NB4 (cell line): ENCODE results near the gene VEPH1.

Source experiments
- DNase-seq: peaks from one replicate; pipeline ENCODE4 v3.0.0; 2010; ENCODE audit warnings: low read depth
- H3K4me3 ChIP-seq: one replicate; pipeline ENCODE4 v1.5.1; 2011; ENCODE audit warnings: mild to moderate bottlenecking, low read depth, low read length, moderate library complexity
- MYC ChIP-seq: IDR thresholded peaks from 2 replicates; pipeline ENCODE4 v1.6.1; 2011; ENCODE audit warnings: low read depth, low read length
- POLR2A ChIP-seq: IDR thresholded peaks from 2 replicates; pipeline ENCODE4 v1.6.1; 2011; ENCODE audit warnings: mild to moderate bottlenecking; ENCODE audit not compliant: insufficient read length; ENCODE audit errors: extremely low read depth
- TF ChIP-seq, protein P1 (sequence below): IDR thresholded peaks from 2 replicates; pipeline ENCODE4 v1.6.1; 2011; ENCODE audit warnings: low read depth, low read length
- TF ChIP-seq, protein P2 (sequence below): IDR thresholded peaks from one replicate; pipeline ENCODE4 v1.5.1; 2012; ENCODE audit warnings: low read depth, low read length

VEPH1 gene

DNA sequence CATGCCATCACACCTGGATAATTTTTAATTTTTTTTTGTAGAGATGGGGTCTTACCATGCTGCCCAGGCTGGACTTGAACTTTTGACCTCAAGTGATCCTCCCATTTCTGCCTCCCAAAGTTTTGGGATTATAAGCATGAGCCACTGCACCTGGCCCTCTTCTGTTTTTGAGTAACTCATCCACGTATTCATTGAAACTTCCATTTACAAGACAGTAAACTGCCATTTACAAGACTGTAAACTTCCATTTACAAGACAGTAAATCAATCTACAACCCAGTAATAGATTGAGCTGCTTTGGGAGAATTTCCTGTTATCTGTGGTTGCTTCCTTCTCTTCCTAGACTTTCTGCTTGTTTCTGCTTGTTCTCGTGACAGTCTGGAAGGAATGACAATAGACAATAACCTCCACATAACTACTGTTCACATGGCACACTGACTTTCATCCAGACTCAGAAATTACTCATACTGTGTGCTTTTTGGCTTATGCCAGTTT, 228.5 kb downstream of the VEPH1 start:
- H3K4me3 ChIP-seq, result no peak overlapping the region
- TF ChIP-seq MYC, result no peak
- TF ChIP-seq, protein P1, sequence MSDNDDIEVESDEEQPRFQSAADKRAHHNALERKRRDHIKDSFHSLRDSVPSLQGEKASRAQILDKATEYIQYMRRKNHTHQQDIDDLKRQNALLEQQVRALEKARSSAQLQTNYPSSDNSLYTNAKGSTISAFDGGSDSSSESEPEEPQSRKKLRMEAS, result no peak
- TF ChIP-seq, protein P2, sequence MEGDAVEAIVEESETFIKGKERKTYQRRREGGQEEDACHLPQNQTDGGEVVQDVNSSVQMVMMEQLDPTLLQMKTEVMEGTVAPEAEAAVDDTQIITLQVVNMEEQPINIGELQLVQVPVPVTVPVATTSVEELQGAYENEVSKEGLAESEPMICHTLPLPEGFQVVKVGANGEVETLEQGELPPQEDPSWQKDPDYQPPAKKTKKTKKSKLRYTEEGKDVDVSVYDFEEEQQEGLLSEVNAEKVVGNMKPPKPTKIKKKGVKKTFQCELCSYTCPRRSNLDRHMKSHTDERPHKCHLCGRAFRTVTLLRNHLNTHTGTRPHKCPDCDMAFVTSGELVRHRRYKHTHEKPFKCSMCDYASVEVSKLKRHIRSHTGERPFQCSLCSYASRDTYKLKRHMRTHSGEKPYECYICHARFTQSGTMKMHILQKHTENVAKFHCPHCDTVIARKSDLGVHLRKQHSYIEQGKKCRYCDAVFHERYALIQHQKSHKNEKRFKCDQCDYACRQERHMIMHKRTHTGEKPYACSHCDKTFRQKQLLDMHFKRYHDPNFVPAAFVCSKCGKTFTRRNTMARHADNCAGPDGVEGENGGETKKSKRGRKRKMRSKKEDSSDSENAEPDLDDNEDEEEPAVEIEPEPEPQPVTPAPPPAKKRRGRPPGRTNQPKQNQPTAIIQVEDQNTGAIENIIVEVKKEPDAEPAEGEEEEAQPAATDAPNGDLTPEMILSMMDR, result no peak
- TF ChIP-seq POLR2A, result no peak
- no peak for DNase-seq

DNA sequence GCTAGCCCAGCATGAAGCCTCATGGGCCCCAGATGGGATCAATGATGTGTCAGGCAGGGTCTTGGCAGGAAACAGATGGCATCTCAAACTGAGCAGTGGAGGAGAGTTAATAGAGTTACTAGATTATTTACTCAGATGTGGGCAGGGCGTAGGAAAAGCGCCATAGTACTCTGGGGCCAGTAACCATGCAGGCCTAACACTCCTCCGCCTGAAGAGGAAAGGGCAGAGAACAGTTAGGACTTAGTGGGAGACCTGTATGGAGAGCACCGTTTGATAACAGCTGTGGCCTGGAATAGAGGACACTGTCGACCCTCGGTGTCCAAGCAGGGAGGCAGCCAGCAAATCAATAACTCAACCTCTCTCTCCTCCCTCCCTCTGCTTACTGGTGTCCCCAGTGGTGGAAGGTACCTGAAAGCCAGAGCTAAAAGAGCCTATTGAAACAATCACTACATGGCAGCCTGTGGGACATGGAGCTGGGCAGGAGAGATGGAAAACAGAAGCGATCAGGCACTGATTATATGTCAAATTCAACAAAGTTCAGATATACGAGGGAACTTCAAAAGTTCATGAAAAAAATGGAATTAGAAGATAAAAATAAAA, 231.8 kb downstream of the VEPH1 start:
- H3K4me3 ChIP-seq, result no peak overlapping the region
- no peak for DNase-seq
- TF ChIP-seq MYC, result no peak
- TF ChIP-seq POLR2A, result no peak
- TF ChIP-seq, protein P2, result no peak
- TF ChIP-seq, protein P1, result no peak

DNA sequence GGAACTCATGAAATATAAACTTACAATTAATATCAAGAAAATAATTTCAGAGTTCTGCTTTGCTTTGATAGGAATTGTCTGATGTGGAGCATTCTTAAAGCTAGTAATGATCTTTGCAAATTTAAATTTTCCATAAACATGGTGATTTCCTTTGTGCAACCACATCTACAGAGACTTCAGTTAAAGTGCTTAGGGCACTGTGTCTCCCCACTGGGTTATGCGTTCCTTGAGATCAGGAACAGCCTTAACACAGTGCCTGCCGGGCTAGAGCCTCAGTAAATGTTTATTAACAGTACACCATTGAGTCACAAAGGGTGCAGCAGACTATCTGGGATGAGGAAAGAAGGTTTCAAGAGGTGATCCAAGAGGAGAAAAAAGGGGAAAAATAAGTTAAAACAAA, 235.2 kb downstream of the VEPH1 start:
- TF ChIP-seq MYC, result no peak
- no peak for TF ChIP-seq POLR2A
- TF ChIP-seq, protein P2, result no peak
- TF ChIP-seq, protein P1, result no peak
- no peak overlapping the region for H3K4me3 ChIP-seq

DNA sequence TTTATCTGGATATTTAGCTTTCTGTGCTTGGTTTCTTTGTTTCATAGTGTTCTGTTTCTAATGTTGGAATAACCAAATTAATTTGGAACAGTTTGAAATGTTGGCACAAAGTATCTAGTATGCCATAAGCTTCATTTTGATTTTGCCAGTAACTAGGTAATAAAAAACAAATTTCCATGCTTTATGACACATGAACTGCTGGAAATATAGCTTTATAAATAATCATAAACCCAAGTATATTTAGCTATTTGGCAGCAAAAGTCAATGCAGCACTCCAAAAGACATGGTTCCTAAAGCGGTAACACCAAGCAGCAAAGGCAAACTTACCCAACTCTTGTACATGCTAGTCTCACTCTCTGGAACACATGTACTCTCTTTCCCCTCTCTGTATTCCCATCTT, 237.3 kb downstream of the VEPH1 start:
- H3K4me3 ChIP-seq, result no peak overlapping the region
- TF ChIP-seq, protein P1, result no peak
- TF ChIP-seq, protein P2, result no peak
- TF ChIP-seq POLR2A (no peak), MYC (no peak)
- DNase-seq, result no peak

More for the DNA sequence above, 235.2 kb downstream of the VEPH1 start:
- DNase-seq, result no peak

DNA sequence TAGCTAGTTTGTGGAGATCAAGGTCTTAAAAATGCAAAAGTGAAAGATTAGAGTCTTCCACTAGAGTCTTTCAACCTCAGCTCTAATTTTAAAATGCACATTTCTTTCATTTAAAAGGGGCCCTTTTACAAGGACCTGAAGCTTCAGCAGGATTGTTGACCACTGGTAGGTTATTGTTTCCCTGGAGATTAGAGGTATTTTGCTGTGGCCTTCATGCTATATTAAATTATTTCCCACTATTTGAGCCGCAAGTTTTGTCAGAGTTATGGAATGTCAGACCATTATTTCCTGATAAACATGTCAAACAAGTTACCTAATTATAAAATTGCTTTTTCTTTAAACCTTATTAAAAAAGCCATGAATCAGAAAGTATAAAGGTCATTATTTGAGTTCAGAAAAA, 240.2 kb downstream of the VEPH1 start:
- no peak overlapping the region for H3K4me3 ChIP-seq
- TF ChIP-seq, protein P1, result no peak
- no peak for TF ChIP-seq POLR2A
- DNase-seq, result no peak

DNA sequence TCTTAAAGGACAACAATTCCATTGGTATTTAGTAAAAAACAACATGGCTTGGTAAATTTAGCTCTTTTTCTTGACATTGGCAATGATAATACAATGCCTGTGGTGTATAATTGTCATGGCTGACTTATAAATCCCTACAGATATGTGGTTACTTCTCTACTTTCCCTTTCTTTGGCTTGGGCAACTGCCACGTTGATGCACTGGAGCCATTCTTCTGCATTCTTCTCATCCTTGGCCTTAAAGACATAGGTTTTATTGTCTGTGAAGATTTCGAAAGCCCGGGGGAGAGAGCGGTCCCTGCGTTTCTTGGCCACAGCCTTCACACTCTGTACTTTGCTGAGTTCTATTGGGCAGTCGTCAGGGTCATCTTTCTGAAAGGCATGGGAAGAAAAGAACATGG, 242.2 kb downstream of the VEPH1 start:
- H3K4me3 ChIP-seq, result no peak overlapping the region
- DNase-seq, result peak; percentile 51
- TF ChIP-seq, protein P2, result no peak
- TF ChIP-seq MYC, result no peak
- TF ChIP-seq, protein P1, result no peak
- no peak for TF ChIP-seq POLR2A
